OCI-LY7 (cell line): ENCODE results near the gene TBC1D21. TPM values are rescaled to one million over a fixed set of nuclear protein-coding genes. Genes with fewer than 3 reads are reported as not detected.

Experiments
- BruUV-seq: library from RNA; stranded (reverse); fragments of 400-500 nt; replicated peaks from 2 replicates; lab custom pipeline; 2021; lab: Mats Ljungman, UMichigan
- CTCF ChIA-PET: fragments of 300-600 bp; sonication (Branson Sonifier 250); formaldehyde crosslinking; loops from one replicate; lab custom pipeline; 2022; ENCODE audit warnings: antibody characterized with exemption; ENCODE audit not compliant: unreplicated experiment; lab: Charles Lee
- POLR2A ChIA-PET: fragments of 300-600 bp; sonication (Branson Sonifier 250); formaldehyde crosslinking; loops from one replicate; lab custom pipeline; 2022; ENCODE audit warnings: antibody characterized with exemption; lab: Charles Lee
- DNase-seq: peaks from one replicate; pipeline ENCODE4 v3.0.0-alpha.2; 2015; ENCODE audit warnings: low spot score
- H2AFZ ChIP-seq: fragments of 200-600 bp; sonication (generic), shearing (Covaris generic); 2 replicates; pipeline ENCODE4 v1.6.1; 2014; ENCODE audit warnings: mild to moderate bottlenecking, antibody characterized with exemption, low read length, moderate library complexity
- H3K27ac ChIP-seq: fragments of 200-600 bp; sonication (generic); 2 replicates; pipeline ENCODE4 v1.5.1; 2014; ENCODE audit warnings: mixed run types, low read depth, mild to moderate bottlenecking, moderate library complexity, low read length, inconsistent platforms; ENCODE audit not compliant: poor library complexity, severe bottlenecking
- H3K36me3 ChIP-seq: fragments of 200-600 bp; sonication (generic); 2 replicates; pipeline ENCODE4 v1.6.1; 2014; ENCODE audit warnings: mild to moderate bottlenecking, antibody characterized with exemption, low read length, moderate library complexity, mixed read lengths; ENCODE audit not compliant: insufficient read depth
- H3K4me1 ChIP-seq: fragments of 200-600 bp; sonication (generic); 2 replicates; pipeline ENCODE4 v1.5.1; 2014; ENCODE audit warnings: mild to moderate bottlenecking, low read length; ENCODE audit not compliant: insufficient read depth, poor library complexity, severe bottlenecking
- H3K4me2 ChIP-seq: fragments of 200-600 bp; sonication (generic); 2 replicates; pipeline ENCODE4 v1.6.1; 2014; ENCODE audit warnings: mild to moderate bottlenecking, low read length
- H3K4me3 ChIP-seq: fragments of 200-600 bp; sonication (generic); 2 replicates; pipeline ENCODE4 v1.5.1; 2014; ENCODE audit warnings: mild to moderate bottlenecking, low read depth, low read length; ENCODE audit not compliant: poor library complexity, severe bottlenecking
- H3K79me2 ChIP-seq: fragments of 200-600 bp; sonication (generic); 2 replicates; pipeline ENCODE4 v1.6.1; 2016; ENCODE audit warnings: low read depth, mild to moderate bottlenecking, low read length, moderate library complexity, mixed read lengths; ENCODE audit not compliant: insufficient read depth
- H3K9me2 ChIP-seq: fragments of 200-600 bp; sonication (generic); 2 replicates; pipeline ENCODE4 v1.6.1; 2016; ENCODE audit warnings: mild to moderate bottlenecking, low read length, mixed read lengths; ENCODE audit not compliant: insufficient read depth
- H3K9me3 ChIP-seq: fragments of 200-600 bp; sonication (generic); 2 replicates; pipeline ENCODE4 v1.6.1; 2014; ENCODE audit warnings: mild to moderate bottlenecking, mixed run types, low read length, mixed read lengths
- H4K20me1 ChIP-seq: fragments of 200-600 bp; sonication (generic); 2 replicates; pipeline ENCODE4 v1.6.1; 2014; ENCODE audit warnings: mild to moderate bottlenecking, antibody characterized with exemption, low read length, moderate library complexity, mixed read lengths; ENCODE audit not compliant: insufficient read depth
- CTCF ChIP-seq: fragments of 200-600 bp; sonication (generic); conservative IDR thresholded peaks from 2 replicates; pipeline ENCODE4 v1.5.1; 2014; ENCODE audit warnings: mild to moderate bottlenecking, antibody characterized with exemption, low read length, moderate library complexity, mixed read lengths
- EZH2phosphoT487 ChIP-seq: fragments of 200-600 bp; sonication (generic); IDR thresholded peaks from 2 replicates; pipeline ENCODE4 v1.6.1; 2018; ENCODE audit warnings: low read depth, borderline replicate concordance, mild to moderate bottlenecking, mixed run types, antibody characterized with exemption, low read length, moderate library complexity, mixed read lengths
- intact Hi-C: fragments of 100-400 bp; cut with micrococcal nuclease; formaldehyde crosslinking; loops from one replicate; pipeline ENCODE4 v1.10.0; 2022; ENCODE audit not compliant: unreplicated experiment
- total RNA-seq, 2 experiments: library from RNA; depleted of rRNA in 1 of 2; stranded (reverse); fragments of >200 nt in 1 of 2; shearing (Covaris generic) in 1 of 2; gene quantifications; 2 replicates each; pipeline ENCODE4 v1.2.3, GENCODE V29; 2014 to 2022

The TBC1D21 gene
- total RNA-seq, 2 experiments from 2014 or later = not detected

GRCh38 chr15:73927476-73928240 is 54.3 kb downstream of the TBC1D21 start:
- no peaks in the 10 kb centered on the region for H3K9me2 ChIP-seq
- TF ChIP-seq CTCF (peak; percentile 39; the same call in 1 of the 2 replicates), EZH2phosphoT487 (no peak)
- H3K79me2 ChIP-seq = no peaks in the 10 kb centered on the region
- no TSS peak for BruUV-seq
- H3K27ac ChIP-seq = no peak overlapping the region
- no peak overlapping the region for H3K4me3 ChIP-seq
- no peak overlapping the region for H2AFZ ChIP-seq
- no peaks in the 10 kb centered on the region for H3K9me3 ChIP-seq
- H3K4me1 ChIP-seq = no peaks in the 10 kb centered on the region
- ChIA-PET POLR2A (no interaction called here), CTCF (no interaction called here)
- no peaks in the 10 kb centered on the region for H4K20me1 ChIP-seq
- no peak overlapping the region for H3K4me2 ChIP-seq
- intact Hi-C loops = no loop called here
- H3K36me3 ChIP-seq = no peaks in the 10 kb centered on the region
- no peak for DNase-seq

GRCh38 chr15:73928241-73928579 is 54.8 kb downstream of the TBC1D21 start:
- CTCF ChIA-PET = no interaction called here
- BruUV-seq = no TSS peak
- intact Hi-C loops = no loop called here
- no peaks in the 10 kb centered on the region for H3K9me3 ChIP-seq
- H4K20me1 ChIP-seq = no peaks in the 10 kb centered on the region
- H3K4me3 ChIP-seq = no peak overlapping the region
- TF ChIP-seq EZH2phosphoT487 = no peak
- TF ChIP-seq CTCF = no peak
- no peaks in the 10 kb centered on the region for H3K4me1 ChIP-seq
- H3K79me2 ChIP-seq = no peaks in the 10 kb centered on the region
- no peak overlapping the region for H2AFZ ChIP-seq
- POLR2A ChIA-PET = no interaction called here
- no peaks in the 10 kb centered on the region for H3K36me3 ChIP-seq
- H3K4me2 ChIP-seq = no peak overlapping the region
- no peak overlapping the region for H3K27ac ChIP-seq
- H3K9me2 ChIP-seq = no peaks in the 10 kb centered on the region
- no peak for DNase-seq

GRCh38 chr15:73928971-73929627 is 55.7 kb downstream of the TBC1D21 start:
- no peaks in the 10 kb centered on the region for H4K20me1 ChIP-seq
- no peak overlapping the region for H3K4me3 ChIP-seq
- no peaks in the 10 kb centered on the region for H3K79me2 ChIP-seq
- intact Hi-C loops = no loop called here
- H3K9me3 ChIP-seq = no peaks in the 10 kb centered on the region
- H3K4me1 ChIP-seq = no peaks in the 10 kb centered on the region
- no peak overlapping the region for H2AFZ ChIP-seq
- no peak overlapping the region for H3K27ac ChIP-seq
- H3K36me3 ChIP-seq = no peaks in the 10 kb centered on the region
- H3K9me2 ChIP-seq = no peaks in the 10 kb centered on the region
- ChIA-PET CTCF (no interaction called here), POLR2A (no interaction called here)
- no peak overlapping the region for H3K4me2 ChIP-seq
- BruUV-seq = no TSS peak
- no peak for TF ChIP-seq CTCF
- TF ChIP-seq EZH2phosphoT487 = no peak
- no peak for DNase-seq
